HG02588 (cell line): ENCODE results near the gene NUSAP1.
A peak's percentile ranks its signal among the peaks of the same experiment; 100 is the strongest.
"Not testable (repeated sequence)": the region's sequence is repeated elsewhere in the genome, so short reads cannot be mapped to it uniquely, and the experiment has no call there.

Experiments used
- ATAC-seq: cut with Tn5 transposase; IDR thresholded peaks from one replicate; pipeline ENCODE4 v1.9.1; 2021; ENCODE audit warnings: mild to moderate bottlenecking, moderate library complexity; ENCODE audit not compliant: unreplicated experiment

The NUSAP1 gene, protein sequence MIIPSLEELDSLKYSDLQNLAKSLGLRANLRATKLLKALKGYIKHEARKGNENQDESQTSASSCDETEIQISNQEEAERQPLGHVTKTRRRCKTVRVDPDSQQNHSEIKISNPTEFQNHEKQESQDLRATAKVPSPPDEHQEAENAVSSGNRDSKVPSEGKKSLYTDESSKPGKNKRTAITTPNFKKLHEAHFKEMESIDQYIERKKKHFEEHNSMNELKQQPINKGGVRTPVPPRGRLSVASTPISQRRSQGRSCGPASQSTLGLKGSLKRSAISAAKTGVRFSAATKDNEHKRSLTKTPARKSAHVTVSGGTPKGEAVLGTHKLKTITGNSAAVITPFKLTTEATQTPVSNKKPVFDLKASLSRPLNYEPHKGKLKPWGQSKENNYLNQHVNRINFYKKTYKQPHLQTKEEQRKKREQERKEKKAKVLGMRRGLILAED

GRCh38 chr15:41332194-41333025, at the start of gene NUSAP1, which contains the start of gene OIP5:
NUSAP1 (plus strand) TSS chr15:41332881; CDS start chr15:41332958, 77 bp downstream.
OIP5 (minus strand) TSS chr15:41332591; CDS start chr15:41332561, 30 bp downstream.
- peak; percentile 89 for ATAC-seq

DNA sequence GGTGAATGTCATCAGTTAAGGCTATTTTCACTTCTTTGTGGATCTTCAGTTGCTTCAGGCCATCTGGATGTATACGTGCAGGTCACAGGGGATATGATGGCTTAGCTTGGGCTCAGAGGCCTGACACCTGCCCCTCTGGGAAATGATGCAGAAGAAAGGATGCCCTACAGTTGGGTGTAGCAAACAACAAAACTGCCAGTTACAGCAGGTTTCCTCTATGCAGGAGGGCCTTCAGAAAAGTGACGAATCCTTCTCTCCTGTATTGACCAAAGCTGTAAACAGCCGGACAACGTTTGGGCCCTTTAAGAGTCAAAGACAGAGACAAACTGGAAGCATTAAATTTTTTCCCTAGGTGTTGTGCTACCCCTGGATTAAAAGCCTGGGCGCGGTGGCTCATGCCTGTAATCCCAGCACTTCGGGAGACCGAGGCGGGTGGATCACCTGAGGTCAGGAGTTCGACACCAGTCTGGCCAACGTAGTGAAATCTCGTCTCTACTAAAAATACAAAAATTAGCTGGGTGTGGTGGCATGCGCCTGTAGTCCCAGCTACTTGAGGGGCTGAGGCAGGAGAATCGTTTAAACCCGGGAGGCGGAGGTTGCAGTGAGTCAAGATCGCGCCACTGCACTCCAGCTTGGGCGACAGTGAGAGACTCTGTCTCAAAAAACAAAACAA, 49.6 kb upstream of the NUSAP1 start:
- ATAC-seq, result not testable (repeated sequence)

- ATAC-seq, result peak; percentile 97
These were observed 48.8 kb upstream of the NUSAP1 start for GRCh38 chr15:41283653-41284426.

GRCh38 chr15:41284427-41285177, 48.1 kb upstream of the NUSAP1 start:
- no peak for ATAC-seq

DNA sequence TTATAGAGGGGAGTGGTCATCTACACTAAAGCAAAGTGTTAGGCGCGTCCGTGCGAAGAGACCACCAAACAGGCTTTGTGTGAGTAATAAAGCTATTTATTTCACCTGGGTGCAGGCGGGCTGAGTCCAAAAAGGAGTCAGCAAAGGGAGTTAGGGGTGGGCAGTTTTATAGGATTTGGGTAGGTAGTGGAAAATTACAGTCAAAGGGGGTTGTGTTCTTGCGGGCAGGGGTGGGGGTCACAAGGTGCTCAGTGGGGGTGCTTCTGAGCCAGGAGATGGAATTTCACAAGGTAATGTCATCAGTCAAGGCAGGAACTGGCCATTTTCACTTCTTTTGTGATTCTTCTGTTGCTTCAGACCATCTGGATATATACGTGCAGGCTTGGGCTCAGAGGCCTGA, 47.4 kb upstream of the NUSAP1 start:
- ATAC-seq, result no peak

DNA sequence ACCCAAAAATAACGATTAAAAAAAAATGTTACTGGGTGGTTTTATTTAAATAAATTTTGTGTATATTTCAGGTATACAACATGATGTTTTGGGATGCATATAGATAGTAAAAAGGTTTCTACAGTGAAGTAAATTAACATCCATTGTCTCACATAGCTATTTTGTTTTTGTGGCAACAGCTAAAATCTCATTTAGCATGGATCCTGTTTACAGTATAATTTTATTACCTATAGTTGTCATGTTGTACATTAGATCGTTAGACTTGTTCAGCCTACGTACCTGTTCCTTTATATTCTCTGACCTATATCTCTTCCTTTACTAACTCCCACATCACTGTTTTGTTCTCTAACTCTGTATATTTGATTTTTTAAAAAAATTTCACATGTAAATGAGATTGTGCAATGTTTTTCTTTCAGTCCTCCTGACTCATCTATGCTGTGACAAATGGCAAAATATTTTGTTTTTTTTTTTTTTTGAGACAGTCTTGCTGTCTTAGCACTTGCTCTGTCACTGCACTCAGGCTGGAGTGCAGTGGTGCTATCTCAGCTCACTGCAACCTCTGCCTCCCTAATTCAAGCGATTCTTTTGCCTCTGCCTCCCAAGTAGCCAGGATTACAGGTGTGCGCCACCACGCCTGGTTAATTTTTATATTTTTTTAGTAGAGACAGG, 45.9 kb upstream of the NUSAP1 start:
- ATAC-seq, result no peak

DNA sequence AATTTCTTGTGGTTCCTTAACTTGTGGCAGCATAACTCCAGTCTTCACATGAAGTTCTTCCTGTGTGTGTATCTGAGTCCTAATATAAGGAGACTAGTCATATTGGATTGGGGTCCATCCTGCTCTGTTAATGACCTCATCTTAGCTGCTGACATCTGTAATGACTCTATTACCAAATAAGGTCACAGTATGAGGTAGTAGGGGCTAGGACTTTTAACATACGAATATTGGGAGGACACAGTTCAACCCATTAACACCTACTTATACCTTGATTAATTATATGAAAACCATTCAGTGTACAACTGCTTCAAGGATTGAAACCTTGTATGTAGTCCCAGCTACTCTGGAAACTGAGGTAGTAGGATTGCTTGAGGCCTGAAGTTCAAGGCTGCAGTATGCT, 44.2 kb upstream of the NUSAP1 start:
- no peak for ATAC-seq

GRCh38 chr15:41289953-41290352, 42.7 kb upstream of the NUSAP1 start:
- ATAC-seq, result no peak

DNA sequence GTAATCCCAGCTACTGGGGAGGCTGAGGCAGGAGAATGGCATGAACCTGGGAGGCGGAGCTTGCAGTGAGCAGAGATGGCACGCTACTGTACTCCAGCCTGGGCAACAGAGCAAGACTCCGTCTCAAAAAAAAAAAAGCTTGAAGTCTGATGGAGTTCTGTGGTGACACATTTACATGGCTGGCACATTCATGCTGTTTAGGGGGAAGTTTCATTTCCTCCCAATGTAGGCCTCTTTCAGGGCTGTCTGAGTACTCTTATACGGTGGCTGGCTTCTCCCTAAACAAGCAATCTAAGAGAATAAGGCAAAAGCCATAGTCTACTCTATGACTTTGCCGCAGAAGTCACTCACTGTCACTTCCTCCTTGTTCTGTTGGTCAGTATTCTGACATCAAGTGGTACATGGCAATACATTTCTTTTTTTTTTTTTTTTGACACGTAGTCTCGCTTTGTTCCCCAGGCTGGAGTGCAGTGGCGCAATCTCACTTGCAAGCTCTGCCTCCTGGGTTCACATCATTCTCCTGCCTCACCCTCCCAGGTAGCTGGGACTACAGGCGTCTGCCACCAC, 41.5 kb upstream of the NUSAP1 start:
- ATAC-seq, result peak; percentile 62

GRCh38 chr15:41292521-41292920, 40.2 kb upstream of the NUSAP1 start:
- ATAC-seq, result no peak

DNA sequence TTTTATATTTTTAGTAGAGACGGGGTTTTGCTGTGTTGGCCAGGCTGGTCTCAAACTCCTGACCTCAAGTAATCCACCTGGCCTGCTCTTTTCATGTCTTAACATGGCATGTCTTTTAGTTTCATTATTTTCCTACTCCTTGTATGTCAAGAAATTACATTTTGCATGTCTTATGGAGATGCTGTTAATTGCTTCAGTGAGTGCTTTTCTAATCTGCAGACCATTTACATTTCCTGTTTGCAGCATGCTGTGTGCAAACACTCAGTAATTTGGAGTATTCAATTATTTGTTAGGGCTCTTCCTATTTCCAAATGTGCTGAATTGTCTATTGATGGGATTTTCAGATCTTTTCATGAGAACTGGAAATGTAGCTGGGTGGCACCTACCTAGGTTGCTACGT, 31.5 kb upstream of the NUSAP1 start:
- ATAC-seq, result not testable (repeated sequence)

GRCh38 chr15:41301587-41301986, 31.1 kb upstream of the NUSAP1 start:
- ATAC-seq, result no peak

GRCh38 chr15:41304149-41304770, 28.4 kb upstream of the NUSAP1 start:
- ATAC-seq, result no peak

GRCh38 chr15:41307679-41308078, 25.0 kb upstream of the NUSAP1 start:
- ATAC-seq, result no peak

- no peak for ATAC-seq
These were observed 23.3 kb upstream of the NUSAP1 start for GRCh38 chr15:41309226-41309905.

- not testable (repeated sequence) for ATAC-seq
These were observed 11.8 kb upstream of the NUSAP1 start for GRCh38 chr15:41320805-41321330.

DNA sequence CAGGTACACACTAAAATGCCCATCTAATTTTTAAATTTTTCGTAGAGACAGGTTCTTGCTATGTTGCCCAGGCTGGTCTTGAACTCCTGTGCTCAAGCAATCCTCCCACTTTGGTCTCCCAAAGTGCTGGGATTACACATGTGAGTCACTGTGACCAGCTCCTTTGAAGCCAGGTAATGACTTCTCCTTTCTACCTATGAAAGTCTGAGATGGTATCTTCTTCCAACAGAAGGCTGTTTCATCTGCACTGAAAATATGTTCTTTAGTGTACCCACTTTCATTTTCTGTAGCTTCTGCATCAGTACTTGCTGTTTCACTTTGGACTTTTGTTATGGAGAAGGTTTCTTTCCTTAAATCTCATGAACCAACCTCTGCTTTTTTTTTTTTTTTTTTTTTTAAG, 9.1 kb upstream of the NUSAP1 start:
- ATAC-seq, result no peak

GRCh38 chr15:41331281-41331680, 1.4 kb upstream of the NUSAP1 start:
- no peak for ATAC-seq
